AG04450 (cell line): ENCODE measurements around the gene YLPM1. TPM values are rescaled to one million over a fixed set of nuclear protein-coding genes. Genes with fewer than 3 reads are reported as not detected.
A peak's percentile ranks its signal among the peaks of the same experiment; 100 is the strongest.

Experiments used
- CTCF ChIA-PET: fragments of 300-600, 350-600 bp; formaldehyde crosslinking; extraction: SDS; loops from one replicate; lab custom pipeline; 2022; ENCODE audit warnings: antibody characterized with exemption, inconsistent platforms; lab: Charles Lee
- POLR2A ChIA-PET: fragments of 350-600 bp; formaldehyde crosslinking; extraction: SDS; loops from one replicate; lab custom pipeline; 2021; ENCODE audit warnings: antibody characterized with exemption, inconsistent platforms; lab: Yijun Ruan, JAX
- DNase-seq: peaks from one replicate; pipeline ENCODE4 v3.0.0-alpha.2; 2011; ENCODE audit warnings: low read depth, low spot score
- H3K27ac ChIP-seq: one replicate; pipeline ENCODE4 v1.5.1; 2012; ENCODE audit warnings: low read depth, low read length, control low read depth
- H3K27me3 ChIP-seq: one replicate; pipeline ENCODE4 v1.6.0; 2012; ENCODE audit warnings: low read length; ENCODE audit not compliant: control insufficient read depth, insufficient read depth
- H3K4me3 ChIP-seq: 2 replicates; pipeline ENCODE4 v1.5.1; 2011; ENCODE audit warnings: mild to moderate bottlenecking, low read depth, low read length, control low read depth
- H3K9me3 ChIP-seq: 2 replicates; pipeline ENCODE4 v1.5.1; 2012; ENCODE audit warnings: low read length; ENCODE audit not compliant: control insufficient read depth, insufficient read depth
- polyA plus RNA-seq: library from polyadenylated mRNA; depleted of rRNA; stranded (reverse); fragments of >200 nt; gene quantifications from 2 replicates; pipeline ENCODE4 v1.2.3, GENCODE V29; 2011
- TF ChIP-seq, protein P1 (sequence below): IDR thresholded peaks from 2 replicates; pipeline ENCODE4 v1.5.1; 2011; ENCODE audit warnings: low read depth, low read length, control low read depth, inconsistent platforms

YLPM1 gene
- polyA plus RNA-seq, 1 experiment = 15.3 TPM

DNA sequence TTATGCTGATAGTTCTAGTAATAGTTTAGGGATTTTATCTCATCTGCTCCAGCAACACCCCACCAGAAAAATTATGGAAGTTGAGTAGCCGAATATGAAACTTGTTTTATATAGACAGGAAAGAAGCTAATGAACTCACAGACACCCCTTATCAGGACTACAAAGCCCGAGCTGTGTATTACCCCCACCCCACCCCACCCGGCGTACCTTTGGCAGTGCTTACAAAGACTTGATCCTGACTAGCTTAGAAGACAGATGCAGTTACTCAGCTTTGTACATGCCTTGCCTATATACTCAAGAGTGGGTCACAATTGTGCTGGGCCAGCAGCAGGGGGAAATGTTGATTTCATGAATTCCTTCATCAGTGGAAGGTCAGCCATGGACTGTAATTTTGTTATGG, 90.5 kb downstream of the YLPM1 start:
- no peak overlapping the region for H3K4me3 ChIP-seq
- no peak for DNase-seq
- H3K9me3 ChIP-seq = no peaks in the 10 kb centered on the region
- no peaks in the 10 kb centered on the region for H3K27me3 ChIP-seq
- ChIA-PET POLR2A (interaction anchor here (1.3 kb wide), 1 partner anchor 32 kb away, joined by 7 read pairs; no protein-coding TSS in a partner anchor), CTCF (interaction anchor here (0.7 to 3.1 kb wide), 4 partner anchors 8 to 235 kb away, joined by 3 to 27 read pairs (median 6); no protein-coding TSS in a partner anchor)
- TF ChIP-seq, protein P1, sequence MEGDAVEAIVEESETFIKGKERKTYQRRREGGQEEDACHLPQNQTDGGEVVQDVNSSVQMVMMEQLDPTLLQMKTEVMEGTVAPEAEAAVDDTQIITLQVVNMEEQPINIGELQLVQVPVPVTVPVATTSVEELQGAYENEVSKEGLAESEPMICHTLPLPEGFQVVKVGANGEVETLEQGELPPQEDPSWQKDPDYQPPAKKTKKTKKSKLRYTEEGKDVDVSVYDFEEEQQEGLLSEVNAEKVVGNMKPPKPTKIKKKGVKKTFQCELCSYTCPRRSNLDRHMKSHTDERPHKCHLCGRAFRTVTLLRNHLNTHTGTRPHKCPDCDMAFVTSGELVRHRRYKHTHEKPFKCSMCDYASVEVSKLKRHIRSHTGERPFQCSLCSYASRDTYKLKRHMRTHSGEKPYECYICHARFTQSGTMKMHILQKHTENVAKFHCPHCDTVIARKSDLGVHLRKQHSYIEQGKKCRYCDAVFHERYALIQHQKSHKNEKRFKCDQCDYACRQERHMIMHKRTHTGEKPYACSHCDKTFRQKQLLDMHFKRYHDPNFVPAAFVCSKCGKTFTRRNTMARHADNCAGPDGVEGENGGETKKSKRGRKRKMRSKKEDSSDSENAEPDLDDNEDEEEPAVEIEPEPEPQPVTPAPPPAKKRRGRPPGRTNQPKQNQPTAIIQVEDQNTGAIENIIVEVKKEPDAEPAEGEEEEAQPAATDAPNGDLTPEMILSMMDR = no peak
- peak overlapping the region; percentile 84 for H3K27ac ChIP-seq

DNA sequence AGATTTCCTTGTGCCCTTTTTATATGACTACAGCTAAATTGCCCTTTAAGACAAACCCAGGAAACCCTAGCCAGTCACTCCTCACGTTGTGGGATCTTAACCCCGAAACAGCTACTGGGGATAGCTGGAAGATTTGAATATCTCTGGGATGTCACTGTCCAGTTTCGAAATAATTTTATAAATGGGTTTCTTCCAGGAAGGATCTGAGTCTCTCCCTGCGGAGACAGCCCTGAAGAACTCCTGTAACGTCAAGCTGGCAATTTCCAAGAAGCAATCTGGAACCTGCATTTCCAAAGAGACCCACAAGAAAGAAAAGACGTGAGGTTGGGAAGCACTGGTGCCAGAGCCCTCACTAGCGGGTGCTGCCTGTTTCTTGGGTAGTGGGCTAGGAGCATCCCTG, 91.9 kb downstream of the YLPM1 start:
- Histone ChIP-seq H3K4me3 (no peak overlapping the region), H3K27me3 (no peaks in the 10 kb centered on the region), H3K27ac (no peak overlapping the region), H3K9me3 (no peaks in the 10 kb centered on the region)
- POLR2A ChIA-PET = no interaction called here
- CTCF ChIA-PET = interaction anchor here (1.1 to 1.2 kb wide), 2 partner anchors 17 to 233 kb away, joined by 3 to 4 read pairs; no protein-coding TSS in a partner anchor
- no peak for DNase-seq
- TF ChIP-seq, protein P1 = no peak

DNA sequence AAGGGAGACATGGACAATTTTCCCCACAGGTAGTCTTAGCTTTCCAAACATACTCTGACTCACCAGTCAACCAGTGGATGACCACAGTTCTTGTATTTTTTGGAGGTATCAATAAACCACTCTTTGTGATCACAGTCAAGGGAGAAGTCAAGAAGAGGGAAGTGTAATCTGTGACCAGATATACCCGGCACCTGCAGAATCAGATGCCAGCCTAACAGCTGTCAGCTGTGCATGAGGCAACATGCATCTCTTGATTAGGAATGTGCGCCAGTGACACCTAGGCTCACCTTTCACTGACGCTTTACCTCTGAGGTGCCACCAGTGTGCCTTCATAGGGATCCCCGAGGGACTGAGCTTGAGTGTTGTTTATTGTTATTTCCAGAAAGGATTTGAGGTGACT, 92.8 kb downstream of the YLPM1 start:
- ChIA-PET POLR2A (interaction anchor here (0.6 kb wide), 1 partner anchor 15 kb away, joined by 8 read pairs; no protein-coding TSS in a partner anchor), CTCF (interaction anchor here (0.6 to 9.4 kb wide), 3 partner anchors 13 to 233 kb away, joined by 3 to 227 read pairs (median 93); no protein-coding TSS in a partner anchor)

DNA sequence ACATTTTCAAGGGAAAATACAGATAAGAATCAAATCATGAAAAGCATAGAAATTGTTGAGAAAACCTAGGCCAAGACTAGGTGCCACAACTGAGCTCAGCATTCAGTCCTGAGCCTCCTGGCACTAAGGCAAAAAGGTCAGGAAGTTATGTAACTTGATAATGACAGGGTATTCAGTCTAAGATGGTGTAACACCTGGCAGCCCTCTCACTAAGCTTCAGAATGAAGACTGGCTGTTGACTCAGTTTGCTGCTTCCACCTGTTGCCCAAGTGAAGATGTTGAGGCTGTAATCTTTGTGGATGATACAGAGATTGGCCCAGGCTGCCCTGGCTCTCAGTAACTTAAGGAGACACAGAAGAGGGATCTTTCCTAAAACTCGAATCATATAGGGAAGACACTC, 93.2 kb downstream of the YLPM1 start:
- H3K9me3 ChIP-seq = no peaks in the 10 kb centered on the region
- POLR2A ChIA-PET = interaction anchor here (0.6 kb wide), 1 partner anchor 14 kb away, joined by 8 read pairs; no protein-coding TSS in a partner anchor
- TF ChIP-seq, protein P1 = no peak
- CTCF ChIA-PET = interaction anchor here (0.6 to 9.4 kb wide), 3 partner anchors 13 to 233 kb away, joined by 3 to 227 read pairs (median 93); no protein-coding TSS in a partner anchor
- DNase-seq = no peak
- no peaks in the 10 kb centered on the region for H3K27me3 ChIP-seq
- no peak overlapping the region for H3K4me3 ChIP-seq
- H3K27ac ChIP-seq = no peak overlapping the region

More for the DNA sequence above, 92.8 kb downstream of the YLPM1 start:
- TF ChIP-seq, protein P1 = no peak
- DNase-seq = no peak
- H3K4me3 ChIP-seq = no peak overlapping the region
- H3K27ac ChIP-seq = no peak overlapping the region
- no peaks in the 10 kb centered on the region for H3K27me3 ChIP-seq
- no peaks in the 10 kb centered on the region for H3K9me3 ChIP-seq

DNA sequence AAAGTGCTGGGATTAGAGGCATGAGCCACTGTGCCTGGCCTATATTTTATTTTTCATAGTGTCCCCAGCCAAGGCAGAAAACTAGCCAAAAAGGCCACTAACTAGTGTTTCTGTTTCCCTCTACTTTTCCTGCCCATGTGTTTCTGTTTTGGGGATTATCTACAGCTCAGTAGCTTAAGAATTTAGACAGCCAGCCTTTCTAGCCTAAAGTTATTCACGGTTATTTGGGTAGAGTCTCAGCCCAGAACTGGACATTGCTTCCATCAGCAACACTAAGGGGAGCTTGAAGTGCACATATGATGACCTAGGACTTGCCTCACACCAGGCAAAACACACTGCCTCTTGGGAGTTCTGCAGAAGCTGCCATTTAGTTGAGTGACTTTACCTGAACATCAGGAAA, 94.9 kb downstream of the YLPM1 start:
- ChIA-PET POLR2A (no interaction called here), CTCF (interaction anchor here (1.8 to 9.4 kb wide), 5 partner anchors 10 to 231 kb away, joined by 4 to 227 read pairs (median 93); partner anchors contain the start of genes DLST and PROX2)
- Histone ChIP-seq H3K27ac (no peak overlapping the region), H3K4me3 (no peak overlapping the region), H3K27me3 (no peaks in the 10 kb centered on the region), H3K9me3 (no peaks in the 10 kb centered on the region)
- DNase-seq = no peak
- TF ChIP-seq, protein P1 = no peak
